NCI-H1092 (cell line): ENCODE results near the gene ATRX.
"Not testable (repeated sequence)": the region's sequence is repeated elsewhere in the genome, so short reads cannot be mapped to it uniquely, and the experiment has no call there.

ENCODE experiments used
- DNase-seq: peaks from one replicate; lab custom pipeline; 2025; lab: John Stamatoyannopoulos, UW

Gene ATRX

DNA sequence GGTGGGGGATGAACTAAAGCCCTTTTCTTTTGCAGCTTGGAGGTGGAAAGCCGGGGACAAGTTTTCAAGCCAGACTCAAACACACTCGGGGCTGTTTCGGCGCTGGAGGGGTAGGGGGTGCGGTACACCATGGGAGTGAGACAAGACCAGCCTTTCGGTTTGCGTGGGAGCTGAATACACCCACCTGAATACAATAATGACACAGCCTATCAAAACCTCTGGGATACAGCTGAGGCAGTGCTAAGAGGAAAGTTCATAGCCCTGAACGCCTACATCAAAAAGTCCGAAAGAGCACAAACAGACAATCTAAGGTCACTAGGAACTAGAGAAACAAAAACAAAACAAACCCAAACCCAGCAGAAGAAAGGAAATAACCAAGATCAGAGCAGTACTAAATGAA, 163.3 kb downstream of the ATRX start:
- no peak for DNase-seq

DNA sequence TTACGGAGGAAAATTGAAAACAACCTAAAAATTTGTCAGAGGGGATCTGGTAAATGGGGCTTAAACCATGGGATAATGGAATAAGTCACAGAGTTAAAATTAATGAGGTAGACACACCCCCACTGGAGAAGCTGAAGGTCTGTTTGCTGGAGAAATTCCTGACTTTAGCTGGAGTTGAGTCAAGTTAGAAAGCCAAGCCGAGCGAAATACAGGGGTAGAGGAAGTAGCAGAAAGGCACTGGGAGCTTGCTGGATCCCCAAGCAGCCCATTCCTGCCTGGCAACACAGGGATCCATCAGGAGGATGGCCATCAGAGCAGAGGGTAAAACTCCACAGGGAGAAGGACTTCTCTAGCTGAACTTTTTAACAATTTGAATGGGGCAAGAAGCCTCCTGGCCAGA, 163.8 kb downstream of the ATRX start:
- DNase-seq, result no peak

DNA sequence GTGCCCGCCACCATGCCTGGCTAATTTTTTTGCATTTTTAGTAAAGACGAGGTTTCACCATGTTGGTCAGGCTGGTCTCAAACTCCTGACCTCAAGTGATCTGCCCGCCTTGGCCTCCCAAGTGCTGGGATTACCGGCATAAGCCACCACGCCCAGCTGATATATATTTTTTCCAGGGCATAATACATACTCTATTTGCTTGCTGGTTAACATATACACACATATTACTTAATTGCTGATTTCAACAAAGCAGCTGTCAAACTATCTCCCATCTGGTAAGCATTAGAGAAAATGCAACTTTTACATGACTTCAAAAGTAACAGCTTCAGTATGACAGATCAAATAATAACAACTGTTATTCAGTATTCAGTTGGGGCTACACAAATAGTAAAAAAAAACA, 164.6 kb downstream of the ATRX start:
- DNase-seq, result not testable (repeated sequence)

- DNase-seq, result no peak
Measured at GRCh38 chrX:77617206-77617605, 168.8 kb downstream of the ATRX start.

GRCh38 chrX:77603635-77604336, 182.2 kb downstream of the ATRX start:
- DNase-seq, result no peak

GRCh38 chrX:77597511-77597910, 188.5 kb downstream of the ATRX start:
- DNase-seq, result no peak

DNA sequence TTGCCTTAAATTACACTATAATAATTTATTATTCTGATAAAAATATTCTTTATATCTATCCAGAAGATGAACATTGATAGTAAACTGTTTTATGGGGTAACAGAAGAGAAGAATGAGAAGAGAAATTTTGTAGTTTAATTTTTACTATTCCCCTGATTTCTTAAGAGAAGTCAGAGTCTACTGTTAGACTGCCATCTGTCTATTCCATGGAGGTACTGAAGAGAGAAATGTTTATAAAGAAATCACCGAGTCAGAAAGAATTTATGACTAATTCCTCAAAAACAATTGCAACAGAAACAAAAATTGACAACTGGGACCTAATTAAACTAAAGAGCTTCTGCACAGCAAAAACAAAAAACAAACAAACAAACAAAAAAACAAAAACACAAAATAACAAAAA, 188.9 kb downstream of the ATRX start:
- DNase-seq, result no peak

GRCh38 chrX:77595848-77596247, 190.2 kb downstream of the ATRX start:
- DNase-seq, result no peak

GRCh38 chrX:77572322-77572721, 213.7 kb downstream of the ATRX start:
- no peak for DNase-seq

- no peak for DNase-seq
Measured at GRCh38 chrX:77565278-77565677, 220.7 kb downstream of the ATRX start.

GRCh38 chrX:77564823-77565222, 221.2 kb downstream of the ATRX start:
- DNase-seq, result no peak

GRCh38 chrX:77561372-77561771, 224.6 kb downstream of the ATRX start:
- DNase-seq, result no peak

- no peak for DNase-seq
Measured at GRCh38 chrX:77556276-77556675, 229.7 kb downstream of the ATRX start.

GRCh38 chrX:77548751-77549150, 237.3 kb downstream of the ATRX start:
- no peak for DNase-seq

- DNase-seq, result not testable (repeated sequence)
Measured at GRCh38 chrX:77539778-77540177, 246.2 kb downstream of the ATRX start.

DNA sequence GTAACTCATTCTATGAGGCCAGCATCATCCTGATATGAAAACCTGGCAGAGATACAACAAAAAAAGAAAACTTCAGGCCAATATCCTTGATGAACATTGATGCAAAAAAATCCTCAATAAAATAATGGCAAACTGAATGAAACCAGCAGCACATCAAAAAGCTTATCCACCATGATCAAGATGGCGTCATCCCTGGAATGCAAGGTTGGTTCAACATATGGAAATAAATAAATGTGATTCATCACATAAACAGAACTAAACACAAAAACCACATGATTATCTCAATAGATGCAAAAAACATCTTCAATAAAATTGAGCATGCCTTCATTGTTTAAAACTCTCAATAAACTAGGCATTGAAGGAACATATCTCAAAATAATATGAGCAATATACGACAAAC, 254.8 kb downstream of the ATRX start:
- not testable (repeated sequence) for DNase-seq

DNA sequence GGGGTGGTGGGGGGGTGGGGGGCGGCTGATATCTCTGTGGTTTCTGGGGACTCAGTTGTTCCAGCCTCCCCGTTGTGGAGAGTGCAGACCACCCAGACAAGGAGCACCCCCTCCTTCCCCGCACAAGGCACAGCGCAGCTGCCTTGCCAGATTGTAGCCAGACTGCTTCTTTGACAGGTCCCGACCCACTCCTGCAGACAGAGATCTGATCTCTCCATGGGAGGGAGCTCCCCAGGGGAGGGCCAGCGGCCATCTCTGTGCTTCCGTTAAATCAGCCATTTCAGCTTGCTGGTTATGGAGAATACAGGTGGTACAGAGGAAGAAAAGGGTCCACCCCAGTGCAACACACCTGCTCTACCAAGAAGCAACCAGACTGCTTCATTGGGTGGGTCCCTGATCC, 258.0 kb downstream of the ATRX start:
- no peak for DNase-seq

DNA sequence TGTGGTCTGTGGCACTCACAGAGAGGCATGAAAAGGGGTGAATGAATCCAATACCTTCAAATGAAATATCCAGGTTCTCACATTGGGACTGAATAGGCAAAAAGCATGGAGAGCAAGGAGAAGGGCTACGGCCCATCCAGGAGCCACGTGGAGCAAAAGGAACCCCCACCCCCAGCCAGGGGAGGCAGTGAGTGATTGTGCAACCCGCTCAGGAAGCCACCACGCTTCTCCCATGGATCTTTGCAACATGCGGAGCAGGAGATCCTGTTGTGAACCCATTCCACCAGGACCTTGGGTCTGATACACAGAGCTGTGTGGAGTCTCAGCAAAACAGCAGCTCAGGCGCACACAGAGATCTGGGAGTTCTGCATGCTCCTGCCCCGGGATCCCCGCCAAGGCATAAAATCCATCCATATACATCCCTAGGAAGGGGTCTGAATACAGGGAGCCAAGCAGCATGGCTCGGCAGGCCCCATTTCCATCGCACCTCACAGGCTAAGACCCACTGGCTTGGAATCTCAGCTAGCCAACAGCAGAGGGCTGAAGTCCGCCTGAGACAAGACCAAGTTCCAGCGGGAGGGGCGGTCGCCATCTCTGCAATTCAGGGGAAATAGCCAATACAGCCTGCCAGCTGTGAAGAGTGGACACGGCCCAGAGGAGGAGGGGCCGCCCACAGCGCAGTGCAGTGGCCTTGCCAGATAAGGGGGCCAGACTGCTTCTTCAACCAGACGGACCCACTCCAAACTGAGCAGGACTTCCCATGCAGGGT, 258.6 kb downstream of the ATRX start:
- DNase-seq, result no peak

DNA sequence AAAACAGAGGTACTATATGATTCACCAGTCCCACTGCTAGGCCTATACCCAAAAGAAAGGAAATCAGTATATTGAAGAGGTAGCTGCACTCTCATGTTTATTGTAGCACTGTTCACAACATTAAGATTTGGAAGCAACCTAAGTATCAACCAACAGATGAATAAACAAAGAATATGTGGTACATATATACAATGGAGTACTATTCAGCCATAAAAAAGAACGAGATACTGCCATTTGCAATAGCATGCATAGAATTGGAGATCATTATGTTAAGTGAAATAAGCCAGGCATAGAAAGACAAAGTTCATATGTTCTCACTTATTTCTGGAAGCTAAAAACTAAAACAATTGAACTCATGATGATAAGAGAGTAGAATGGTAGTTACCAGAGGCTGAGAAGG, 266.3 kb downstream of the ATRX start:
- DNase-seq, result no peak

- DNase-seq, result no peak
Measured at GRCh38 chrX:77514177-77514576, 271.8 kb downstream of the ATRX start.

DNA sequence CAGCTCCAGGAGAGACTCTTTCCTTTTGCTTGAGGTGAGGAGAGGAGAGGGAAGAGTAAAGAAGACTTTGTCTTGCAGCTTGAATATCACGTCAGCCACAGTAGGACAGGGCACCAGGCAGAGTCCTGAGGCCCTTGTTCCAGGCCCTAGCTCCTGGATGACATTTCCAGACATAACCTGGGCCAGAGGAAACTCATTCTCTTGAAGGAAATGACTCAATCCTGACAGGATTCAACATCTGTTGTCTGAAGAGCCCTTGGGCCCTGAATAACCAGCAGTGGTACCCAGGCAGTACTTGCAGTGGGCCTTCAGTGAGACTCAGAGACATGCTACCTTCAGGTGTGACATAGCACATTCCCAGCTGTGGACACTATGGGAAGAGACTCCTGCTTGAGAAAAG, 276.0 kb downstream of the ATRX start:
- DNase-seq, result no peak

DNA sequence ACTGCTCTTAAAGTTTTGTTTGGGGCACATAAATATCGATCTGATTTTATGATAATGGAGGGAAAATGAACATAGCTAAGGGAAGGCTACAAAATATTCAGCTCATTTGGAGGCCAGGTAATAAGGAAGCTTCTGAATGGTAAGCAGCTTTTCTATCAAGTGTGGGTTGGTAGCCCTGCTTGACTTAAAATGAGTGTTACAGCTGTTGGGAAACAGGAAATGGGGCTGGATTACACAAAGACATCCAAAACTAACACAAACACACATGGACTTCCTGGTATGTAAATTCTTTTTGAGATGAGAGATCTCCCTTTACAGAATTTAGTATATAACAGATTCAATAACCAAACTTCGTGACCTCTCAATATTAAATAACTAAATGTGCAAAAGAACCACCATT, 280.8 kb downstream of the ATRX start:
- DNase-seq, result no peak

DNA sequence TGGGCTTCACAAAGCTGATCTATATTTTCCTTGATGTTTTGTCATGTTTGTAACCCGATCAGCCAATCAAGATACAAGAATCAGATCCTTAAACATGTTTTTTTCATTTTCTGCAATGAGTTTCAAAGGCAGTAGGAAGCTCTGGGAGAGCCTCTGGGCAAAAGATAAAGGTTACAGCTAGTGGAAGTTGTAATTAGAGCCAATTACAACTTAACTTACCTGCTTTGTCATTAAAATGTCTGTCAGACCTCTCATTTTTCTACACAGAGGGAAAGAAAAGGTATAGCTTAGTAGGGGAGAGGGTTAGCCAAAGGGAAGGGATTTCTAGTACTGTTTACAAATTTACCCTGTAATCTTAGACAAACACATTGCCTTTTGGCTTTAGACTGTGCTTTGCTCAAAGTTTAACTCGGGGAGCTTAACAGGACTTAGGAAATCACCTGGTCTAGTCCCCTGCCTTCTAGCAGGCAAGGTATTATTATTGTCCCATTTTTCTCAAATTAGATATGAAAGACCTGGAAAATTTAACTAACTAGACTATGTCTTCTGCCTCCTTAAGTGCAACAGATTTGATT, 283.0 kb downstream of the ATRX start:
- DNase-seq, result no peak
